PC-9 (cell line): ENCODE data around the gene USP4. TPM values are rescaled to one million over a fixed set of nuclear protein-coding genes. Genes with fewer than 3 reads are reported as not detected.

Experiments used
- BruUV-seq: library from RNA; stranded (reverse); fragments of 400-500 nt; replicated peaks from 2 replicates; lab custom pipeline; 2021; lab: Mats Ljungman, UMichigan
- CTCF ChIA-PET: fragments of 300-600 bp; sonication (Branson Sonifier 250); formaldehyde crosslinking; loops from one replicate; lab custom pipeline; 2022; ENCODE audit warnings: antibody characterized with exemption; lab: Charles Lee
- POLR2A ChIA-PET: fragments of 300-600 bp; sonication (Branson Sonifier 250); formaldehyde crosslinking; loops from one replicate; lab custom pipeline; 2022; ENCODE audit warnings: antibody characterized with exemption; ENCODE audit not compliant: unreplicated experiment; lab: Charles Lee
- DNase-seq, 2 experiments: peaks; one replicate each; pipeline versions ENCODE4 v3.0.0 to v3.0.0-alpha.2; 2015 to 2022; ENCODE audit warnings: mixed read lengths in 1 of 2
- H2AFZ ChIP-seq: fragments of 200-600 bp; sonication (generic); 2 replicates; pipeline ENCODE4 v1.8.1; 2017; ENCODE audit warnings: antibody characterized with exemption
- H3F3A ChIP-seq: fragments of 200-600 bp; sonication (generic); 2 replicates; pipeline ENCODE4 v1.8.1; 2017; ENCODE audit warnings: antibody characterized with exemption, mild to moderate bottlenecking, low read depth; ENCODE audit not compliant: insufficient read depth
- H3K27ac ChIP-seq: fragments of 200-600 bp; sonication (generic); 2 replicates; pipeline ENCODE4 v1.6.1; 2016; ENCODE audit warnings: mixed run types
- H3K27me3 ChIP-seq: fragments of 200-600 bp; sonication (generic); 2 replicates; pipeline ENCODE4 v1.6.1; 2016; ENCODE audit warnings: low read depth, mixed run types; ENCODE audit not compliant: insufficient read depth
- H3K36me3 ChIP-seq: fragments of 200-600 bp; sonication (generic); 2 replicates; pipeline ENCODE4 v1.6.1; 2016; ENCODE audit warnings: low read depth, mixed run types
- H3K4me1 ChIP-seq: fragments of 200-600 bp; sonication (generic); replicated peaks from 2 replicates; pipeline ENCODE4 v1.6.1; 2016; ENCODE audit warnings: mixed run types; ENCODE audit not compliant: insufficient read depth
- H3K4me2 ChIP-seq: fragments of 200-600 bp; sonication (generic); 2 replicates; pipeline ENCODE4 v1.6.1; 2017; ENCODE audit warnings: mixed run types
- H3K4me3 ChIP-seq: fragments of 200-600 bp; sonication (generic); 2 replicates; pipeline ENCODE4 v1.6.1; 2016; ENCODE audit warnings: mixed run types
- H3K79me2 ChIP-seq: fragments of 200-600 bp; sonication (generic); 2 replicates; pipeline ENCODE4 v1.6.1; 2017; ENCODE audit warnings: low read depth, mixed run types
- H3K9me2 ChIP-seq: fragments of 200-600 bp; sonication (generic); 2 replicates; pipeline ENCODE4 v1.8.1; 2017; ENCODE audit warnings: mild to moderate bottlenecking; ENCODE audit not compliant: insufficient read depth
- H3K9me3 ChIP-seq: fragments of 200-600 bp; sonication (generic); 2 replicates; pipeline ENCODE4 v1.8.1; 2016; ENCODE audit warnings: low read depth; ENCODE audit not compliant: insufficient read depth
- H4K20me1 ChIP-seq: fragments of 200-600 bp; sonication (generic); 2 replicates; pipeline ENCODE4 v1.8.1; 2017; ENCODE audit not compliant: insufficient read depth
- CTCF ChIP-seq: fragments of 200-600 bp; sonication (generic); conservative IDR thresholded peaks from 2 replicates; pipeline ENCODE4 v1.6.1; 2017; ENCODE audit warnings: mixed run types, antibody characterized with exemption, mild to moderate bottlenecking, moderate library complexity
- EZH2 ChIP-seq: fragments of 200-600 bp; sonication (generic); IDR thresholded peaks from 2 replicates; pipeline ENCODE4 v1.8.0; 2017; ENCODE audit warnings: antibody characterized with exemption, low read depth
- intact Hi-C: fragments of 100-400 bp; cut with micrococcal nuclease; formaldehyde crosslinking; loops from one replicate; pipeline ENCODE4 v1.10.0; 2022; ENCODE audit not compliant: unreplicated experiment
- total RNA-seq: library from RNA; stranded (reverse); gene quantifications from 2 replicates; pipeline ENCODE4 v1.2.3, GENCODE V29; 2021

Gene USP4
- total RNA-seq, 1 experiment from 2014 or later = 42.9 TPM

- Histone ChIP-seq H4K20me1 (no peaks in the 10 kb centered on the region), H3F3A (no peaks in the 10 kb centered on the region), H3K79me2 (no peaks in the 10 kb centered on the region), H3K4me3 (no peak overlapping the region), H2AFZ (no peak overlapping the region), H3K27ac (no peak overlapping the region), H3K4me1 (no peaks in the 10 kb centered on the region), H3K27me3 (no peaks in the 10 kb centered on the region), H3K9me2 (no peaks in the 10 kb centered on the region), H3K4me2 (no peak overlapping the region), H3K36me3 (0 out of 2 replicates have a peak, but pooled peaks cover 5% of the 10 kb centered on the region), H3K9me3 (no peaks in the 10 kb centered on the region)
- CTCF ChIA-PET = no interaction called here
- intact Hi-C loops = no loop called here
- POLR2A ChIA-PET = no interaction called here
- BruUV-seq = no TSS peak
- DNase-seq = no peak
- no peak for TF ChIP-seq EZH2
These were observed 23.0 kb downstream of the USP4 start for GRCh38 chr3:49316696-49317457.

GRCh38 chr3:49313896-49314688 is 25.8 kb downstream of the USP4 start:
- no peak for DNase-seq
- no peak overlapping the region for H2AFZ ChIP-seq
- ChIA-PET CTCF (interaction anchor here (0.6 kb wide), 1 partner anchor 12 kb away, joined by 3 read pairs; no protein-coding TSS in a partner anchor), POLR2A (interaction anchor here (0.5 to 0.6 kb wide), 2 partner anchors 286 to 336 kb away, joined by 3 read pairs; no protein-coding TSS in a partner anchor)
- H3K27me3 ChIP-seq = no peaks in the 10 kb centered on the region
- intact Hi-C loops = no loop called here
- no peak for TF ChIP-seq EZH2
- no peak for TF ChIP-seq CTCF
- 0 out of 2 replicates have a peak, but pooled peaks cover 2% of the 10 kb centered on the region for H4K20me1 ChIP-seq
- H3K9me3 ChIP-seq = no peaks in the 10 kb centered on the region
- H3K4me3 ChIP-seq = no peak overlapping the region
- H3F3A ChIP-seq = no peaks in the 10 kb centered on the region
- no peaks in the 10 kb centered on the region for H3K4me1 ChIP-seq
- no TSS peak for BruUV-seq
- no peak overlapping the region for H3K4me2 ChIP-seq
- H3K36me3 ChIP-seq = no peaks in the 10 kb centered on the region
- H3K9me2 ChIP-seq = no peaks in the 10 kb centered on the region
- H3K79me2 ChIP-seq = no peaks in the 10 kb centered on the region
- no peak overlapping the region for H3K27ac ChIP-seq

- TF ChIP-seq EZH2 = no peak
- no peak for TF ChIP-seq CTCF
- no peaks in the 10 kb centered on the region for H3K27me3 ChIP-seq
- no peaks in the 10 kb centered on the region for H3K4me1 ChIP-seq
- H3K4me3 ChIP-seq = no peak overlapping the region
- H2AFZ ChIP-seq = no peak overlapping the region
- no peak overlapping the region for H3K4me2 ChIP-seq
- CTCF ChIA-PET = no interaction called here
- H3K27ac ChIP-seq = no peak overlapping the region
- DNase-seq = no peak
- no peaks in the 10 kb centered on the region for H3K36me3 ChIP-seq
- intact Hi-C loops = no loop called here
- no TSS peak for BruUV-seq
- H4K20me1 ChIP-seq = 0 out of 2 replicates have a peak, but pooled peaks cover 2% of the 10 kb centered on the region
- no peaks in the 10 kb centered on the region for H3K79me2 ChIP-seq
- no peaks in the 10 kb centered on the region for H3K9me3 ChIP-seq
- POLR2A ChIA-PET = no interaction called here
- H3K9me2 ChIP-seq = no peaks in the 10 kb centered on the region
- H3F3A ChIP-seq = no peaks in the 10 kb centered on the region
These were observed 28.6 kb downstream of the USP4 start for GRCh38 chr3:49311283-49311682.
